Effector CD4-positive, alpha-beta T cell (primary cell): ENCODE data around the gene TNP2.
"Not testable (repeated sequence)": the region's sequence is repeated elsewhere in the genome, so short reads cannot be mapped to it uniquely, and the experiment has no call there.

Experiments
- DNase-seq: peaks from one replicate; pipeline ENCODE4 v3.0.0-alpha.2; 2020

Gene TNP2

DNA sequence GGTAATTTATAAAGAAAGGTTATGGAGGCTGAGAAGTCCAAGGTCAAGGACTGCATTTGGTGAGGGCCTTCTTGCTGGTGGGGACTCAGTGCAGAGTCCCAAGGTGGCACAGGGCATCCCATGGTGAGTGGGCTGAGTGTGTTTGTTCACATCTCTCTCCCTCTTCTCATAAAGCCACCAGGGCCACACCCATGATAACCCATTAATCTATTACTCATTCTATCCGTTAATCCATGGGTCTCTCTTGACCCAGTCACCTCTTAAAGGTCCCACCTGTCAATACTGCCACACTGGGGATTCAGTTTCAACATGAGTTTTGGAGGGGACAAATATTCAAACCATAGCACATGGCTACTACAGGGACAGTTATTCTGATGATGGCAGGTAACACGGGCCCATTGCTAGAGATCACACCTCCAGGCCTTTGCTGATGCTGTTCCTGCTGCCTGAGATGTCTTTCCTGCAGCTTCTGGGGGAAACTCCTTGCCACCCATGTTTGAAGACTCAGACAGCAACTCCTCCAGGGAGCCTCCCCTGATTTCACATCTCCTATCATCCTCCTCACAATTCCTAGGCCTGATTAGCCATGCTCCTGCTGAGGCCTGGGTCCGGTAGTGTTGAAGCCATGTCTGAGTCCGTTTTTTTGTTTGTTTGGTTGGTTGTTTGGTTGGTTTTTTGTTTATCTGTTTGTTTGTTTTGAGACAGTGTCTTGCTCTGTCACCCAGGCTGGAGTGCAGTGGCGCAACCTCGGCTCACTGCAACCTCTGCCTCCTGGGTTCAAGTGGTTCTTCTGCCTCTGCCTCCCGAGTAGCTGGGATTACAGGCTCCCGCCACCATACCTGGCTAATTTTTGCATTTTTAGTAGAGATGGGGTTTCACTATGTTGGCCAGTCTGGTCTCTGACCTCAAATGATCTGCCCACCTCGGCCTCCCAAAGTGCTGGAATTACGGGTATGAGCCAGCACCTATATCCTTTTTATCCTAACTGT lies 29.2 kb downstream of the TNP2 start:
- no peak for DNase-seq

DNA sequence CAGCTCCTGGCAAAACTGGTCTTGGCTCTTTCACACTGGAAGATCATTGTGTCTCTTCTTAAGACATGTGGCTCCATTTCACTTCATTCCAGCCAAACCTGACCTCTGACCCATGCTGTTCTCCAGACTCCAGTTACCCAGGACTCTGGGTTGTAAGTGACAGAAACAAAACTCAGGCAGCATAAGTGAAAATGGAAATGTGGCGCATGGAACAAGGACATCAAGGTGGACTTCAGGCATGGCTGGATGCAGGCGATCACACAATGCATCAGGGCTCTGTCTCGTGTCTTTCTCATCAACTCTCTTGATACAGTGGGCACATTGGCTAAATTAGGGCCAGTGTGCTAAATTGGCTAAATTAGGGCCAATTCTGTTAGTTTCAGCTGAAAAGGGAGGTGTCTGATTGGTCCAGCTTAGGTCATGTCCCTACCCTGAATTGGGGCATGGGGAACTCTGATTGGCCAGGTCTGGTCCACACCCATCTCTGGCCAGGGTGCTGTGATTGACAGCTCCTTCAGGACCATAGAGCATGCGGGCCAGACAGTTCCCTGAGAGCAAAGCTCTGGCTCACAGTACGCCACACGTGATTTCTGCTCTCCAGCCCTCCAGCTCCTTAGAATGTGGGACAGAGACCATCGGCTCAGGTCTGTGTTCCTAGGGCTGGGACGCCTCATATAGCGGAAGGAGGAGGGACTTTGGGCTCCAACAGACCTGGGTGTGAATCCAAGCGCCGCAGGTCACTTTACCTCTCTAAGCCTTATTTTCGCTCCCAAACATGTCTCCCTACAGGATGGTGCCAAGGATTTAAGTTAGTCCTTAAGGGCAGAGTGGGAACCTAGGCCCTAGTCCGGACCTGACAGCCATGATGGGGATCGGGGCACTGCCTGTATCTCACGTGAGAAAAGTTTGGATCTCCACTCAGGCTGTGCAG lies 30.6 kb downstream of the TNP2 start:
- DNase-seq = no peak

DNA sequence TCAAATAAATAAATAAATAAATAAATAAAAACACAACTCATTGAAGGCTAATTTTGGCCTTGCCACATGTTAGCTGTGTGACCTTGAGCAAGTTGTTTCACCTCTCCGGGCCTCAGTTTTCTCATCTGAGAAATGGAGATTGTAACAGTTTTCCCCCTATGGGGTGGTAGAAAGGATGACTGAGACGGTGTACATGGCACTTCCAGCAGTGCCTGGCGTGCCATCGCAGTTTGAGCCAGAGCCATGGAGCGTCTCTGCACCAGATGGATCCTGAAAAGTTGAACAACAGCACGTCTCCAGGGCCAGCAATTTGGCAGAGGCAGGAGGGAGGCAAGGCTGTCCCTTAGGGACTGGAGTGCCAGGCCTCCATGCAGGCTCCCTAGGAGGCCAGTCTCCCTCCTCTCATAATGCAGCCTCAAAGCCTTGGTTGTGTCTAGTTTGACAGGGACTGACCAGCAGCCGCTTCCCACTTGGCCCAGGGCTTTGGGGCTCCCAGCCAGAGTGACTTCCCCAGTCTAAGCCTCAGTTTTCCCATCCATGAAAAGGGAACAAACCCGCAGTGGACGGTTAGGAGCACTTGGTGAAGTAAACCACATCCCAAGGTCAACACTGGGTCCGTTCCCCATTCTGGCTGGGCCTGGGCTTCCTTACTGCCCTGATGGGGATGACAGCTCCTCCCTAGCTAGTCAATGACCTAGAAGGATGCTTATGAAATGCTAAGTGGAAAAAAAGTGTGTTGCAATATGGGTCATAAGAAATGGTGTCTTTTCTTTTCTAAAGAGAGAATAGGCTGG lies 32.5 kb downstream of the TNP2 start:
- no peak for DNase-seq

DNA sequence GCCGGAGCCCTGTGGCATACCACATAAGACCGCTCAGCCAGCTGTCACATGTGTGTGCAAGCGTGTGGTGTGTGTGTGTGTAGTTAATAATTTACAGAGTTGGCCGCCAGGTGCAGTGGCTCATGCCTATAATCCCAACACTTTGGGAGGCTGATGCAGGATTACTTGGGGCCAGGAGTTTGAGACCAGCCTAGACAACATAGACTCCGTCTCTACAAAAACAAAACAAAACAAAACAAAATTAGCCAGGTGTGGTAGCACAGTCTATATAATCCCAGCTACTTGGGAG lies 33.5 kb downstream of the TNP2 start:
- no peak for DNase-seq

- DNase-seq = no peak
Measured at GRCh38 chr16:11234884-11235702, 34.0 kb downstream of the TNP2 start.

GRCh38 chr16:11233727-11234376 lies 35.3 kb downstream of the TNP2 start:
- peak; percentile 33 for DNase-seq

DNA sequence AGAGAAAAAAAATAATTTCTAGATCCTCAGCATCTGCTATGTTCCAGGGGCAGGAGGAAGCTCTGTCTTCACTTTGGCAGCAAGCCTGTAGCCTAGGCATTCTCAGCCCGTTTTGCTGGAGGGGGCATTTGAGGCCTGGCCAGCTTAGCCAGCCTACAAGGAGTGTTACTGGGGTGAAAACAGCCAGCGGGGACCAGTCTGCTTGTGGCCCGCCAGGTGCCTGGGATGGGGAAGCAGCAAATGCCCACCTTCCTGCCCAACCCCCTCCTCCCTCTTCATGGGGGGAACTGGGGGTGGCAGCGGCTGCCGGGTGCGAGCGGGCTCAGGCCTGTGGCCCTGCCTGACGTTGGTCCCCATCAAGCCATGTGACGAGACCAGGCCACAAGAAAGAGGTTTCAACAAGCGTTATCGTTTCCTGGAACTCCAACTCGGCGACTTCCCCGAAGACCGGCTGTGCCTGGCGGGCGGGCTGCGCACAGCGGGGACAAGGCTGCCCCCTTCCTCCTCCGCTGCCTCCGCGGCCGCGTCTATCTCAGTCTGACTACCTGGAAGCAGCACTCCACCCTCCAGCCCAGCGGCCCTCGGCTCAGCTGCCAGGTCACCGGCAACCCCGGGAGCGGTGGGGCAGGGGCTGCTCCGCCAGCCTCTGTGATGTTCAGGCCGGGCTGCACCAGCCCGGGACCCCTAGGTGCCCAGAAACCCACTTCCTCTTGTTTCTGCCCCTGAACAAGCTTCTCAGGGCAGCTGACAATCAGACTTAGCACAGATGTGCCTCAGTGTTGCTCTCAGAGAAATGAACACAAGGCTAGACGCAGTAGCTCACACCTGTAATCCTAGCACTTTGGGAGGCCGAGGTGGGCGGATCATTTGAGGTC lies 36.0 kb downstream of the TNP2 start:
- peak; percentile 69 for DNase-seq

GRCh38 chr16:11232302-11232851 lies 36.7 kb downstream of the TNP2 start:
- no peak for DNase-seq

DNA sequence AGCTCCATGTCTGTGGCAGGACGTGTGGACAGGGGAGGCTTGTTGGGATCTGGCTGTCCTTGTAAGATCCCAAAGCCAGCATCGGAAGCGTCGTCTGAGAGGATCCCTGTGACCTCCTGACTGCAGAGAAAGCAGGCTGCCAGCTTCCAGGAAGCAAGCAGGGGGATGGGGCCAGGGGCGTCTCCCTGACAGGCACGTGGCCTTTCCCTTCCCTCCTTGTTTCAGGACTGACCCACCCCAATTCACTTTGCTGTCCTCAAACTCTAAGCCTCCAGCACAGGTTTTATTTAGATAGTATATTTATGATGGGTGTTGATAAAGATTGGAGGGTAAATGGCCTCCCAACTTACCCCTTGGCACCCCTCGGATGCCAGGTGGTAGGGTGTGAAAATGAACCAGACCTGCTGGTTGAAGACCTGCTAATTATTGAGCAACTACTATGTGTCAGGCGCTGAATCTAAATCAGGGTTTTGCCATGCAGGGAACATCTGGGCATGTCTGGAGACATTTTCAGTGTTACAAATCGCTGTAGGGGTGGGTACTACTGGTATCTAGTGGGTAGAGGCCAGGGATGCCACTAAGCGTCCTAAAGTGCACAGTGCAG lies 37.7 kb downstream of the TNP2 start:
- DNase-seq = no peak

DNA sequence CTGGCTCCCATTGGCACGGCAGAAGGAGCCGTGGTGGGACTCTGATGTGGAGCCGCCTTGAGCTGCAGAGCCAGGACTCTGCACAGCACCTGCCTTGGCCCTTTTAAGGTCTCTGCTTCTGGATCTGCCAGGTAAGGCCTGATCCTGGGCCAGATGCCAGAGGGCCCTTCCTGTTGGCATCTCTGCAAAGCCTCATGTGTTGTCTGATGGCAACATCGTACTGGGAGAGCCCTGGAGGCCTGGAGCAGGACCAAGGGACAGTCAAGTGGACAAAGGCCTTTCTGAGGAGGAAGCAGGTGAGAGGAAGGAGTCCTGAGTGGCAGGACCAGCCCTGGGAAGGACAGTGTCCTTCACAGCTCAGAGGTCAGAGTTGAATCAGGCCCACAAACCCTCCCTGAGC lies 39.2 kb downstream of the TNP2 start:
- no peak for DNase-seq

GRCh38 chr16:11229432-11229831 lies 39.7 kb downstream of the TNP2 start:
- no peak for DNase-seq

DNA sequence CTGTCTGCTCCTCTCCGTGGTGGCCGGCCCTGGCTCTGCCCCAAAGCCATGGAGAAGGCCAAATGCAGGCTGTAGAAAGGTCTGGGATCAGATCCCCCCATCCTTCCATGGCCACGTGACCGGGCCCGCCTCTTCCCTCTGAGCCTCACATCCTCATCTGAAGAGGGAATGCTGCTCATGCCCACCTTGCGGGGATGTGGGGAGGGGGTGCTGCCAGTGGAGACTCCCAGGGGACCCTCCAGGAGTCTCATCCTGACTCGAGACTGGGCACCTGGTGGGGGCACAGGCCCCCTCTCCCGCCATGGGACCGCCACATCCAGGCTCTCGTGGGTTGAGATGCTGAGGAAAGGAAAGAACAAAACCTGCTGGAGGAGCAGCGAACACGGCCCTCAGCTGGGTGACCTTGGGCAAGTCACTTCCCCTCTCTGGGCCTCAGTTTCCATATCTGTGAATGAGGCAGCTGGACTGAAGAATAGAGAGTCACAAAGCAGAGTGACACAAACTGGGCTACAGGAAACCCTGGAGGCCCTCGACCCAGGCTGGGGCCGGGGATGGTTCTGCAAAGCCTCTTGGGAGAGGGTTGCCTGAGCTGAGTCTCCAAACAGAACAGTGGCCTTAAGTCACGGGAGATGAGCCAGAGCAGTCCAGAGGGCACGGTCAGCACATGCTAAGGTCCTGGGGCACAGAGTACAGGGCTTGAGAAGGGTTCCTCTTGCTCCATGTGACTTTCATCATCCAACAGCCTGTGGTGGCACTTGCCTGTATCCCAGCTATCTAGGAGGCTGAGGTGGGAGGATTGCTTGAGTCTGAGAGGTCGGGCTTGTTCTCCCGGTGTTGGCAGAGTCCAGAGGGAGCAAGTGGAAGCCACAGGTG lies 43.2 kb downstream of the TNP2 start:
- DNase-seq = no peak

DNA sequence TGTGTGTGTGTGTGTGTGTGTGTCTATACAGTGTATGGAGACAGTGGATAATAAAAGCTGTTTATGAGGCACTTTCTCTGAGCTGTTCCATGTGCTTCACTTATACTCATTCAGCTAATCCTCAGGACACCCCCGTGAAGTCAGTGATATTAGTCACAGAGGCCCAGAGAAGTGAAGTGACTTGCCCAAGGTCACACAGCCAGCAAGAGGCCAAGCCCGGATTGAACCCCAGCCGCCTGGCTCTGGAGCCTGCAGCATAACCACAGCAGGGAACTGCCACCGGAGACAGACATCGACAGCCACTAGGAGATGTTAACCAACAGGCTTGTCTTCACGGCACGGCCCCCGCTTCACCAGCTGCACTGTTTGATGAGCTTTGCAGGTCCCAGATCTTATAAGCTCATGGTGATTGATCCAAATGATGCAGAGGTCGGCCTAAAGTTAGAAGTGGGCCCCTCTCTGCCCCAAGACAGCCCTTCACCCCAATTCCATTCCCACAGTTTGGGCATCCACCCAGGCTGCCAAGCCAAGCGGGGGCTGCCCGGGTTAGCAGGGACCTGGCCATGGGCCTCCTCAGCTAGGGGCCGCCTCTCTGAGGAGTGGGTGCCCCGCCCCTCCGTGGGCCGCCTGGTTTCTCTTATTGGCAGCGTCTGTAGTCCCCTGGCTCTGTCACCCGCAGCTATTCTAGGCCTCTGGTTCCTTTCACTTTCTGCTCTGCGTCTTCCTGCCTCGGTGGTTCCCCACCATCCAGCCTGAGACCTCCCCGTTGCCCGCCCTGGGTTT lies 44.0 kb downstream of the TNP2 start:
- DNase-seq = peak; percentile 51

- peak; percentile 27 for DNase-seq
Measured at GRCh38 chr16:11224096-11224893, 44.8 kb downstream of the TNP2 start.

DNA sequence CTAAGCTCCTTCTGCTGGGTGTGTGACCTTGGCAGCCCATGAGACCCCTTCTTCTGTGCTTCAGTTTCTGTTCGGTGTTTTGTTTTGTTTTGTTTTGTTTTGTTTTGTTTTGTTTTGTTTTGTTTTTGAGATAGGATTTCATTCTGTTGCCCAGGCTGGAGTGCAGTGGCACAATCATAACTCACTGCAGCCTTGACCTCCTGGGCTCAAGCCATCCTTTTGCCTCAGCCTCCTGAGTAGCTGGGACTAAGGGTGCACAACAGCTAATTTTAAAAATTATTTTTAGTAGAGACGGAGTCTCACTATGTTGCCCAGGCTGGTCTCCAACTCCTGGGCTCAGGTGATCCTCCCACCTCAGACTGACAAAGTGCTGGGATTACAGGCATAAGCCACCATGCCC lies 48.6 kb downstream of the TNP2 start:
- DNase-seq = not testable (repeated sequence)

- DNase-seq = no peak
Measured at GRCh38 chr16:11219178-11219577, 49.9 kb downstream of the TNP2 start.

- DNase-seq = no peak
Measured at GRCh38 chr16:11218604-11218962, 50.5 kb downstream of the TNP2 start.
